PC-3 (cell line): ENCODE results near the gene CNTLN. TPM values are rescaled to one million over a fixed set of nuclear protein-coding genes. Genes with fewer than 3 reads are reported as not detected.

Experiments
- ATAC-seq: fragments of 200-7000 bp; cut with Tn5 transposase; 2 replicates; pipeline ENCODE4 v1.9.1; 2020; ENCODE audit warnings: mild to moderate bottlenecking, moderate library complexity
- Bru-seq: library from RNA; stranded (reverse); fragments of 400-500 nt; gene quantifications from one replicate; lab custom pipeline; 2021; lab: Mats Ljungman, UMichigan
- BruChase-seq, 2 experiments: library from RNA; stranded (reverse); fragments of 400-500 nt; gene quantifications; one replicate each; lab custom pipeline; 2021; lab: Mats Ljungman, UMichigan
- BruUV-seq: library from RNA; stranded (reverse); fragments of 400-500 nt; replicated peaks from 2 replicates; lab custom pipeline; 2021; lab: Mats Ljungman, UMichigan
- CTCF ChIA-PET: fragments of 300-600 bp; sonication (Branson Sonifier 250); formaldehyde crosslinking; loops from one replicate; lab custom pipeline; 2022; ENCODE audit warnings: antibody characterized with exemption; lab: Charles Lee
- POLR2A ChIA-PET: fragments of 300-600 bp; sonication (Branson Sonifier 250); formaldehyde crosslinking; loops from one replicate; lab custom pipeline; 2022; ENCODE audit warnings: antibody characterized with exemption; ENCODE audit not compliant: unreplicated experiment; lab: Charles Lee
- DNase-seq: peaks from one replicate; pipeline ENCODE4 v3.0.0-alpha.2; 2015
- H2AFZ ChIP-seq: fragments of 300-600 bp; sonication (generic); 2 replicates; pipeline ENCODE4 v1.6.0; 2016; ENCODE audit warnings: antibody characterized with exemption, low read length
- H3F3A ChIP-seq: fragments of 300-600 bp; sonication (generic); one replicate; pipeline ENCODE4 v1.6.0; 2017; ENCODE audit warnings: antibody characterized with exemption, low read length, control low read depth, mild to moderate bottlenecking; ENCODE audit not compliant: unreplicated experiment
- H3K27ac ChIP-seq: fragments of 300-600 bp; sonication (generic); 2 replicates; pipeline ENCODE4 v1.5.1; 2016; ENCODE audit warnings: mild to moderate bottlenecking, low read length
- H3K27me3 ChIP-seq: fragments of 300-600 bp; sonication (generic); 2 replicates; pipeline ENCODE4 v1.6.1; 2016; ENCODE audit warnings: low read length, mixed read lengths
- H3K36me3 ChIP-seq: fragments of 300-600 bp; sonication (generic); 2 replicates; pipeline ENCODE4 v1.6.1; 2016; ENCODE audit warnings: low read depth, mixed run types, low read length, mixed read lengths
- H3K4me1 ChIP-seq: fragments of 300-600 bp; sonication (generic); 2 replicates; pipeline ENCODE4 v1.5.1; 2016; ENCODE audit warnings: low read length; ENCODE audit not compliant: insufficient read depth
- H3K4me2 ChIP-seq: fragments of 300-600 bp; sonication (generic); 2 replicates; pipeline ENCODE4 v1.6.0; 2016; ENCODE audit warnings: low read length
- H3K4me3 ChIP-seq: fragments of 300-600 bp; sonication (generic); 2 replicates; pipeline ENCODE4 v1.5.1; 2016; ENCODE audit warnings: mild to moderate bottlenecking, low read length, mixed read lengths
- H3K79me2 ChIP-seq: fragments of 300-600 bp; sonication (generic); 2 replicates; pipeline ENCODE4 v1.6.1; 2017; ENCODE audit warnings: low read length, mixed read lengths
- H3K9ac ChIP-seq: fragments of 300-600 bp; sonication (generic); 2 replicates; pipeline ENCODE4 v1.6.0; 2016; ENCODE audit warnings: mild to moderate bottlenecking, low read length
- H3K9me2 ChIP-seq: fragments of 300-600 bp; sonication (generic); replicated peaks from 2 replicates; pipeline ENCODE4 v1.6.1; 2016; ENCODE audit warnings: mixed run types, low read length, mixed read lengths
- H3K9me3 ChIP-seq: fragments of 300-600 bp; sonication (generic); 2 replicates; pipeline ENCODE4 v1.6.1; 2016; ENCODE audit warnings: low read length, mixed read lengths
- H4K20me1 ChIP-seq: fragments of 300-600 bp; sonication (generic); 2 replicates; pipeline ENCODE4 v1.6.1; 2016; ENCODE audit warnings: low read length, mixed read lengths
- CTCF ChIP-seq: fragments of 300-600 bp; sonication (generic); conservative IDR thresholded peaks from 2 replicates; pipeline ENCODE4 v1.5.1; 2017; ENCODE audit warnings: antibody characterized with exemption, low read depth, mild to moderate bottlenecking, low read length
- EZH2 ChIP-seq: fragments of 300-600 bp; sonication (generic); IDR thresholded peaks from one replicate; pipeline ENCODE4 v1.6.1; 2017; ENCODE audit warnings: antibody characterized with exemption, mild to moderate bottlenecking, low read length; ENCODE audit not compliant: unreplicated experiment
- EZH2phosphoT487 ChIP-seq: fragments of 300-600 bp; sonication (generic); IDR thresholded peaks from 2 replicates; pipeline ENCODE4 v1.6.1; 2018; ENCODE audit warnings: mild to moderate bottlenecking, antibody characterized with exemption, low read length, borderline replicate concordance
- intact Hi-C: fragments of 100-400 bp; cut with micrococcal nuclease; formaldehyde crosslinking; loops from 2 replicates; pipeline ENCODE4 v1.9.0; 2023
- long read RNA-seq: library from polyadenylated mRNA; unstranded; transcript quantifications from one replicate; pipeline ENCODE4 v2.0.0, GENCODE V29; 2021; ENCODE audit not compliant: unreplicated experiment
- total RNA-seq: library from RNA; depleted of rRNA; stranded (reverse); fragments of >200 nt; gene quantifications from 2 replicates; pipeline ENCODE4 v1.2.3, GENCODE V29; 2014; rRNA removed

Gene CNTLN
- total RNA-seq (6.9 and 12.1 TPM in 2 replicates), Bru-seq, nascent RNA (percentile 53 among the genes with signal in this experiment), BruChase-seq, experiment 1, labeled RNA remaining after a 6-hour chase (percentile 38 among the genes with signal in this experiment), BruChase-seq, experiment 2, labeled RNA remaining after a 2-hour chase (percentile 49 among the genes with signal in this experiment)
- long read RNA-seq, transcript CNTLN-204 (3 exons, 2,272 nt): major isoform, 6 of 10 reads
- long read RNA-seq, partial matches to known transcripts: 2 of 10 reads
- long read RNA-seq, other reads (novel, unspliced or antisense): 2 of 10 reads

- no peaks in the 10 kb centered on the region for H3K27me3 ChIP-seq
- peak within 1 kb of the TSS; percentile 96 for H3K9ac ChIP-seq
- peak within 1 kb of the TSS; percentile 30; the same call in 1 of the 2 replicates for H3K27ac ChIP-seq
- POLR2A ChIA-PET: no interaction called here
- no peaks in the 10 kb centered on the region for H3K36me3 ChIP-seq
- no peaks in the 10 kb centered on the region for H3K9me3 ChIP-seq
- H3F3A ChIP-seq: no peaks in the 10 kb centered on the region
- H3K4me2 ChIP-seq: peak within 1 kb of the TSS; percentile 86
- no peaks in the 10 kb centered on the region for H4K20me1 ChIP-seq
- H3K4me1 ChIP-seq: peaks cover 17% of the 10 kb centered on the region
- peak within 1 kb of the TSS; percentile 100 for H2AFZ ChIP-seq
- BruUV-seq: no TSS peak
- CTCF ChIA-PET: no interaction called here
- TF ChIP-seq CTCF (no peak), EZH2phosphoT487 (no peak), EZH2 (no peak)
- H3K9me2 ChIP-seq: no peaks in the 10 kb centered on the region
- ATAC-seq (peak; percentile 71), DNase-seq (peak; percentile 88)
- peak within 1 kb of the TSS; percentile 100 for H3K4me3 ChIP-seq
- intact Hi-C loops: no loop called here
- peaks cover 37% of the 10 kb centered on the region for H3K79me2 ChIP-seq
Observed at GRCh38 chr9:17134396-17135294, at the start of gene CNTLN. Gene CNTLN, plus strand, starts transcription at chr9:17135040. Its CDS starts 26 bp downstream, at chr9:17135066.

- Histone ChIP-seq H3F3A (no peaks in the 10 kb centered on the region), H3K9me2 (no peaks in the 10 kb centered on the region), H3K36me3 (no peaks in the 10 kb centered on the region), H3K9ac (no peak overlapping the region), H3K27me3 (peaks cover 2% of the 10 kb centered on the region; the same call in 1 of the 2 replicates), H3K4me2 (no peak overlapping the region), H3K79me2 (no peaks in the 10 kb centered on the region), H3K9me3 (no peaks in the 10 kb centered on the region), H4K20me1 (no peaks in the 10 kb centered on the region), H3K4me3 (no peak overlapping the region), H3K27ac (no peak overlapping the region), H3K4me1 (no peaks in the 10 kb centered on the region), H2AFZ (no peak overlapping the region)
- no peak for DNase-seq
- ATAC-seq: no peak
- CTCF ChIA-PET: no interaction called here
- POLR2A ChIA-PET: no interaction called here
- TF ChIP-seq EZH2 (no peak), EZH2phosphoT487 (no peak), CTCF (no peak)
- intact Hi-C loops: no loop called here
- no TSS peak for BruUV-seq
Observed at GRCh38 chr9:17088566-17088965, 46.3 kb upstream of the CNTLN start.
